HG03521 (cell line): ENCODE data around the gene CLEC10A.
"Not testable (repeated sequence)": the region's sequence is repeated elsewhere in the genome, so short reads cannot be mapped to it uniquely, and the experiment has no call there.

Experiments used
- ATAC-seq: cut with Tn5 transposase; IDR thresholded peaks from one replicate; pipeline ENCODE4 v1.9.1; 2021; ENCODE audit warnings: mild to moderate bottlenecking, moderate library complexity; ENCODE audit not compliant: unreplicated experiment

CLEC10A gene

GRCh38 chr17:7077911-7078546, 2.0 kb downstream of the CLEC10A start:
- no peak for ATAC-seq

GRCh38 chr17:7074931-7075330, 5.1 kb downstream of the CLEC10A start:
- no peak for ATAC-seq

- ATAC-seq = no peak
These were observed 7.6 kb downstream of the CLEC10A start for GRCh38 chr17:7072406-7072805.

- ATAC-seq = no peak
These were observed 9.3 kb downstream of the CLEC10A start for GRCh38 chr17:7070712-7071111.

DNA sequence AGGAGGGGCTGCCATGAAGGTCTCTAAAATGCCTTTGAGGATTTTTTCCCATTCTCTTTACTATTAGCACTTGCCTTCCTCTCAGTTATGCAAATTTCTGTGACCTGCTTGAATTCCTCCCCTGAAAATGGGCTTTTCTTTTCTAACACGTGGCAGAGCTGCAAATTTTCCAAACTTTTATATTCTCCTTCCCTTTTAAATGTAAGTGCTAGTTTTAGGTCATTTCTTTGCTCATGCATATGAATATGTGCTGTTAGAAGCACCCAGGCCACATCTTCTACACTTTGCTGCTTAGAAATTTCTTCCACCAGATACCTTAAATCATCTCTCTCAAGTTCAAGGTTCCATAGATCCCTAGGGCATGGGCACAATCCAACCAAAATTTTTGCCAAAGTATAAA, 11.8 kb downstream of the CLEC10A start:
- ATAC-seq = no peak

DNA sequence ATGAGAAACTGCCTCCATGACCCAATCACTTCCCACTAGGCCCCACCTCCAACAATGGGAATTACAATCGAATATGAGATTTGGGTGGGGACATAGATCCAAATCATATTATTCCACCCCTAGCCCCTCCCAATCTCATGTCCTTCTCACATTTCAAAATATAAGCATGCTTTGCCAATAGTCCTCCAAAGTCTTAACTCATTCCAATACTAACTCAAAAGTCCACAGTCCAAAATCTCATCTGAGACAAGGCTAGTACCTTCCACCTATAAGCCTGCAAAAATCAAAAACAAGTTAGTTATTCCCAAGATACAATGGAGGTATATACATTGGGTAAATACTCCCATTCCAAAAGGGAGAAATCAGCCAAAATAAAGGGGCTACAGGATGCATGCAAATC, 12.9 kb downstream of the CLEC10A start:
- no peak for ATAC-seq

DNA sequence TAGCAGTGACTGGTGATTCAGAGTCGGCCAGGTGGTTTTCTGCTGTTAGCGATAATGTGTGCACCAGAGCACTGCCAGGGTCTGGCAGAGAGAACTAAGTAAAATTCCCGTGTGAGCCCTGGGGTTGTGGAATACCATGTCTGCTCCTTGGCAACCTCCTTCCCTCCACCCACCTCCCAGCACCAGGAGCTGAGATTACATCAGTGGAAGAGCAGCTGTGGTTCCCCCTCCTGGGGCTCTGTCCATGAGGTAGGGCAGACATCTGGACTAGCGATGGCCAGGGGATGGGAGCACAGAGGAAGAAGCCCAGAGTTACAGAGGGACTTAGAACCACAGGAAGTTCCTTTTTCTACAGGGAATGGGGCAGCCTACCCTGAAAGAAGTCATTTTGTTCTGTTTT, 15.8 kb downstream of the CLEC10A start:
- ATAC-seq = no peak

DNA sequence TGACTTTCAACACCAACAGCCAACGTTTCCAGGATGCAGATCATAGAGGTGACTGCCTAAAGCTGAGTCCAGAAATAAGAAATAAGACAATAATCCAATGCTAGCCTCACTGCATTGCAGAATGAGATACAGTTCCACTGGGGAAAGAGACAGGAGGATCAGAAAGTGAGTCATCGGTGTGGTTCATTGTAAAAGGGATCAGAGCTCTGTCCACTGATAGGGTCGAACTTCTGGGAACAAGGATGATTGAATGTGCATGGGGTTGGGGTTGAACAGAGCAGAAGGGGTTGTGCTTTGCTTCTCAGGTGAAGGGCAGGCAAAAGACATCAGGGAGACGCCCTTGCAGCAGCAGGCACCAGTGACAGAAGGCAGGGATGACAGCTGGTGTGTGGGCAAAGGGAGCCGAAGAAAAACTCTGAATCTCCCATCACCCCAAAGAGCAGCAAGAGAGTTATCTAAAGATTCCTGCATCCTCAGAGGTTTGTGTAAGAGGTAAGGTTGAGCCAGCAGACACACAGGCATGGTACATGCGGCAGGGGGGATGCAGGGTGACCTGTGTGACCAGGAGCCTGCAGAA, 16.4 kb downstream of the CLEC10A start:
- no peak for ATAC-seq

DNA sequence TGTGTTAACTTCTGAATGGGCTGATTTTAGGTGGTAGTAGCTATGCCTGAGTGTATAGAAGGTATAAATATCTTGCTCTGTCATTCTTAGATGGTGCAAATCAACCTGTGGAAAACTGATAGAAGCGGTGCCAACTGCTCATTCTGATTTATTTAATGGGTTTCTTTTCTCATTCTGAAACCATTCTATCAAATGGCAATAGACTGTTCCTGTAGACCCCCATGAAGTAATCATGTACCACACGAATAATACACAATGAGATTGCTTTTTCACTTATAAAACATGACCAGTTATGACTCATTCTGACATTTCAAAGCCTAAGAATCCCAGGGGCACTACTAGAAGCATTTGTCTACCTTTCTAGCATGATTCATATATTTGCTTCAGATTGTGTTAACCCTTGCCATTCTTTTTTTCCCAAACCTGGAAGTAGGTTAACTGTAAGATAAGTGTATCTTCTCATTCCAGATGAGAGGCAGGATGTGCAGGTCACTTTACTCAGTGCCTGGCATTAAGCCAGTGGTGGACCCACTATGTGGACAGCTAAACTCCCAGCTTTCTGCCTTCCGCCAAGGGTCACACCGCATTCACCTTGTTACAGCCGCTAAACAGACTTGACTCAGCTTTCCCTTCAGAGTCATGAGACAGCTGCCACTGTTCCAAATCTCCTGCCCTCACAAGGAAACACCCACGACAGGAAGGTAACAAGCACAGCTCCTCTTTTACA, 19.7 kb downstream of the CLEC10A start:
- ATAC-seq = no peak

GRCh38 chr17:7058831-7059447, 21.1 kb downstream of the CLEC10A start:
- ATAC-seq = no peak

- no peak for ATAC-seq
These were observed 23.7 kb downstream of the CLEC10A start for GRCh38 chr17:7056386-7056785.

- ATAC-seq = not testable (repeated sequence)
These were observed 29.5 kb downstream of the CLEC10A start for GRCh38 chr17:7050583-7050982.

GRCh38 chr17:7048968-7049367, 31.1 kb downstream of the CLEC10A start:
- no peak for ATAC-seq

GRCh38 chr17:7047566-7047965, 32.5 kb downstream of the CLEC10A start:
- no peak for ATAC-seq

- ATAC-seq = not testable (repeated sequence)
These were observed 33.2 kb downstream of the CLEC10A start for GRCh38 chr17:7046725-7047397.

DNA sequence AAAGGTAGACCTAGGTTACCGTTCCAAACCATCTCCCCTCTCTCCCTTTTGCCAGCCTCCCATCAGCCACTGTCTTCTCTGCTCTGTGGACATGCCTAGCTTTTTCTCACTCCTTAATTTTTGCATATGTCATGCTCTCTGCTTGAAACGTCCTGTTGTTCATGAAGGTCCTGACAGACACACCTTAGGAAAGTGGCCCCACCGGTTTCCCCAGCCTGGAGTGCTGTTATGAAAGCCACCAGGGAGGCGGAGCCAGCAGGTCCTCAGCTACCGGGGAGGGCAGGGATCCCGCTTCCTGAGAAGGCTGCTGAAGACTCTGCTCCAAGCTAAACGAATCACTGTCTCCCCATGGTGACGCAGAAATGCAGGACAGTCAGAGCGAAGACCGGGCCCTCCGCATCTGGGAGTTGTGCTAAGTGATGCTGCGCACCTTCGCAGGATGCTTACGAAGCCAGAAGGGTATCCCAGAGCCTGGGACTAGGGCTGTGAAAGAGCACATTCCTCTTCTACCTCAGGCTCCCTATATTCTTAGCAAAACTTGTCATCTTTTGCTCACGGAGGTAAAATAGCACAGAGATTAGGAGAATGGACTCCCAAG, 33.8 kb downstream of the CLEC10A start:
- no peak for ATAC-seq

GRCh38 chr17:7045492-7046126, 34.4 kb downstream of the CLEC10A start:
- no peak for ATAC-seq

DNA sequence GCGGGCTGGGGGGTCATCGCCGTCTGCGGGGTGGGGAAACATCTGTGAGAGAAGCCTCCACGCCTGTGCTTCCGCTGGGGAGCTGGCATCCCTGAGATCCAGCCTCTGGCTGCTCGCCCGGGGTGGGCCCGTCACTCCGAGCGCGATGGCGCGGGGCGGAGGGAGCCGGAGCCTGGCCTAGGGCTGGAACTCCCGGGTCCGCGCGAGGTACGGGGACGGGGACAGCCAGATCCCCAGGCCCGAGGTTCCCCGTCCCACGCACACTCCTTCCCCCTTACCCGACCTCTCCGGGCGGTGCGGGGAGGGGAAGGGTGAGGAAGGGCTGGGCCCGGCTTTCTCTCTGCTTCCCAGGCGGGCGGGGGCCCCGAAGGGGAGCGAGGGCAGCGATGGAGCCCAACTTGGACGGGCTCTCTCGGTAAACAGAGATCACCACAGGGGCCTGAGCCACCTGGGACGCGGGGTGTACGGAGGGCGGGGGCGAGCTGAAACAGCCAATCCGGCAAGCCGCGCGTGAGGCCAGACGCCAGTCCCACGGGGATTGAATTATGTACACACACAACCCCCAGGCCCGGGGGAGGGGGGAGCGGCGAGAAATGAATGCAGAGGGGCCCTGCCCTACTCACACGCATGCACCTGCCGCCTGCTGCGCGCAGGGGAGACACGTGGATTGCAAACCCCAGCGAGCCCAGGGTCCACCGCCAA, 36.4 kb downstream of the CLEC10A start, which contains the start of gene SLC16A11:
Gene SLC16A11 (minus strand): TSS at position 596 of the 702 bp plus-strand sequence. CDS start 579 bp downstream, at position 17.
- ATAC-seq = no peak

GRCh38 chr17:7043182-7043496, 36.9 kb downstream of the CLEC10A start:
- ATAC-seq = no peak
